ENCODE results near the gene SNX12.
"Not testable (repeated sequence)": the region's sequence is repeated elsewhere in the genome, so short reads cannot be mapped to it uniquely, and the experiment has no call there.

Gene SNX12

DNA sequence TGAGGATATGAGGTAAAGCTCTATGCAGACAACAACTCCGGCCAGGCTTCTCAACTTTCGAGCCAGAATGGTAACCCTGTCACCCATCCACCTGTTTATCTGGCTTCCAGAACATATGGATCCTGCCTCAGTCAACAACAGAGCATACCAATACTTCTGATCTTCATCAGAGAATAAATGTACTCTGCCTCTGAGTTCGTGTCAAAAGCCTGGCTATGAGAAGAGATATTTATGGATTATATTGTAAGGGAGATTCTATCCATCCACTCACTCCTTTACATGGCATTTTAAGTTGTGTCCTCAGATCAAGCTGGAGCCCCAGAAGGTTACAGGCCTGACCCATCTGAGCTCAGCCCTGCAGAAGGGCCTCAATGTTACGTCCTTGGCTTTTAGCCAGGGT lies 17.8 kb upstream of the SNX12 start:
- DNase-seq, result no peak

DNA sequence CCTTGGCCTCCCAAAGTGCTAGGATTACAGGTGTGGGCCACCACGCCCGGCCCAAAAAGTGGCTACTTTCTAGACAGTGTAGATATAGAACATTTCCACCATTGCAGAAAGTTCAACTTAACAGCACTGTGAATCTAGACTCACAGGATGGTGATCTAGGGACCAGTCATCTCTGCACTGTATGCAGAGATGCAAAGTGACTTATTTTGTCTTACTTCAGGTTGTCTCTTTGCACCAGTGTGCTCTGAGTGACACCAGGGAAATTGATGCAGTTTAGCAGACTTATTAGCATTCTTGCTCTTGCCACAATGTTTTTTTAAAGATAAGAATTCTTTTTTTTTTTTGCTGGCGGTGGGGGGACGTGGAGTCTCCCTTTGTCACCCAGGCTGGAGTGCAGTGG lies 14.7 kb upstream of the SNX12 start:
- DNase-seq, result no peak

DNA sequence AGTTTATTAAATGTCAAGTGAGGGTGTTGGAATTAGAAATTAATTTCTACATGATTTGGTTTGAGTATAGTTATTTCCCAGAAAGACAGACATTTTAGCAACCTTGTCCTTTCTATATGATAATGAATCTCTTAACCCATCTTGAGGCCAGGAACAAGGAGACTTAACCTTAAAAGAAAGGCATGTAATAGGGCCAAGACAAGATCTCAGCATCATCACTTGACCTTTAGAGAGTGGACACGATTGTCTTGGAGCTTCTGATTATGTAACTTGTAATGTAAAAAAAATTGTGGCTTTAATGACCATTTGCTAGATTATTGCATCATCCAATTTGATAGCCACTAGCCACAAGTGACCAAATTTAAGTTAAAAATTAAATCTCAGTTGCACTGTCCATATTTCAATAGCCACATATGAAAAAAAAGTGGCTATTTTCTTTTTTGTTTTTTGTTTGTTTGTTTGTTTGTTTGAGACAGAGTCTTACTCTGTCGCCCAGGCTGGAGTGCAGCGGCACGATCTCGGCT lies 14.1 kb upstream of the SNX12 start:
- no peak for DNase-seq

DNA sequence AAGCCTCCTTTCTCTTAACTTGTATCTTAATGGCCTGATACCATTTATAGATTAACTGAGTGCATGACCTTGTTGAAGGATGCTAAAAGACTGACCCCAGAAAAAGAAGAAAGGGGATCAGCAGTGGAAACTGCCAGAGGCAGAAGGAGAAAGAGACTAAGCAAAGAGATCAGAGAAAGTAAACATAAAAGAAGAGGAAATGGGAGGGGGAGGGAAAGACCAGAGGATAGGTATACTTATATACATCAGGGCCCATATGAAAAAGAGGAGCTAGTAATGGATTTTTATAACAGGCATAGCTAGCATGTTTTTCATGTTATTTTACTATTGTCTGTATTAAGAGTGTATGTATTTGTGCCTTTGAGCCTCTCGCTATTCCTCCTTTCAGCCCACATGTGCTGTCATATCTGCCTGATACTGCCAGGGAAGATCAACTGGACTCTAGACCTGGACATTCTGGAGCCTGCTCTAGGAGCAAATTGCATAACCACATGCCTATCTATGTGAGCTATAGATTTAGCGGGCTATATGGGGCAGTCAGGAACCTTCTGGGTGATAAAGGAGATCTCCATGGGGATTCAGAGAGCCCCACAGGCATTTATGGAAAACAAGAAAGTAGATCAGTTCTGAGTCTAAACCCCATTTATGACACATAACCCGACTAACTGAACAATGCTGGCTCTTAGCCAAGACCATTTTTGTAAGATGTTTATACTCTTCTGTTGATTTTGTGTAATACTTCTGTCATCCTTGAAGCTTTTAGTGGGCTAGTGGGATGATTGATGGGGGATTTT lies 13.4 kb upstream of the SNX12 start:
- no peak for DNase-seq

GRCh38 chrX:71070531-71070930 lies 2.4 kb upstream of the SNX12 start:
- DNase-seq, result no peak

- DNase-seq, result no peak
Measured at GRCh38 chrX:71067712-71068043, 456 bp downstream of the SNX12 start.

DNA sequence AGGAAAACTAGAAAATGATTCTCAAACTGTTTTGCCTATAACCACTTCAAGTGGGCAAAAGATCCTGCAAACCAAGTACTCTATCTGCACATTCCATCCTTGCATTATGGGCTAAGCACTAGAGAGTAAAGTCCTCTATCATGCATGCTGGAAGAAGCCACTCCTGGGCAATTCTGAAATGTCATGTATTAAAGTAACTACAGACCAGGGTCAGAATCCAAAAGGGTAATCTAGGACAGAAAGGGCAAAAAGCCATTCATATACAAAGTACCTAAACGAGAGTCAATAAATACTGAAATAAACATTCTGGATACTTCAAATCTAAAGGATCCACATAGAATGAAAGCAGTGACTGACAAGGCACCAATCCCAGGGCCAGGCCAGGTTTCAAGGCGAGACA lies 1.0 kb downstream of the SNX12 start:
- DNase-seq, result no peak

DNA sequence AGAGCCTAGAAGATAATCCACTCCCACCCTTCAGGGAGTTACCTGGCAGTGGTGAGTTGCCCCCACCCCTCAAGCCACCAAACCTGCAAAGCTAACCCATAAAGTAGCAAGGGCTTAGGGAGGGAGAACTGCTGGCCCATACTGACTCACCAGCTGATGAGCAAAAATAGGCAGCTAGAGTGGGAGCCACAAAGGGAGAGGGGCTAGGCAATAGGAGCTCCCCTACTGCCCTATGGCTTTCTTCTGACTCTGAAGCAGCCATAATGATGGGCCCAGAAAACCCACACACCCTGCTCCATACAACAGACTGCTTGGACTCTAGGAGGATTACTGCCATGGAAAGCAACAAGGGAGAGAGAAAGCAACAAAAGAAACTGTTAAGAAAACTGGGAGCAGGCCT lies 8.0 kb downstream of the SNX12 start:
- DNase-seq, result no peak

DNA sequence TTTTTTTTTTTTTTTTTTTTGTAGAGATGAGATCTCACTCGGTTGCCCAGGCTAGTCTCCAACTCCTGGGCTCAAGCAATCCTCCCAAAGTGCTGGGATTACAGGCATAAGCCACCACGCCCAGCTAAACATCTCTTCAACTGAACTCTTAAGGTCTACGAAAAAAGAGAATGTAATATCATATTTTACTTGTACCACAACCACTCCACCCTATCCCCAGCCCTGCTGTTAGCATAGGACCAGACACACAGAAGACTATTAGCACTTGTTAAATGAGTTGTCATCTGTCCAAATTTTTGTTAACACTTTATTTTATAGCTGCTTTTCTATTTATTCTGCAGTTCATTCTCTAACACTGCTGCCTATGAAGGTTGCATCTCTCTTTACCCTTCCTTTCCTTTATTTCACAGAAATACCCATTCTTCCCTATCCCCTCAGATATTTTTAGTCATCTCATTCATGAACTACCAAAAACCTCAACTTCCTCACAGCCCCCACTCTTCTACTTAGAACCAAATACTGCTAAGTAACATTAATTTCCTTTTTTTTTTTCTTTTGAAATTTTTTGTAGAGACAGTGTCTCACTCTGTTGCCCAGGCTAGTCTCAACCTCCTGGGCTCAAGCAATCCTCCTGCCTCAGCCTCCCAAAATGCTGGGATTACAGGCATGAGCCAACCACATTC lies 10.1 kb downstream of the SNX12 start:
- DNase-seq, result no peak

DNA sequence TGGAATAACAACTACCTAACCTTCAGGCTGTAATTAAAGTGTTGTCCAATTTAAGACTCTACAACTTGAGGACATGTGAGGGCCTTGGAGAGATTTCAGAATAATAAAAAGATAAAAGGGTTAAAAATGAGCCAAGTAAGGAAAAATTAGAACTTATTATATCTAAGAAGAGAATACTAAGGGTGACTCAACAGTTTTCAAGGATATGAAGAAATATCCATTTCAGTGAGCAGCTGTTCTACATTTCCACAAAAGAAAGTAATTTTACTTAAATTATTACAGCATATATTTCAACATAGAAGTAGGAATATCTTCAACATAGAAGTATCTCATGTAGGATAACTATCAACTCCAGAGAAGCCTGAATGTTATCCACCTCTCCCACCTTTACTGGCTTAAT lies 11.3 kb downstream of the SNX12 start:
- DNase-seq, result no peak

DNA sequence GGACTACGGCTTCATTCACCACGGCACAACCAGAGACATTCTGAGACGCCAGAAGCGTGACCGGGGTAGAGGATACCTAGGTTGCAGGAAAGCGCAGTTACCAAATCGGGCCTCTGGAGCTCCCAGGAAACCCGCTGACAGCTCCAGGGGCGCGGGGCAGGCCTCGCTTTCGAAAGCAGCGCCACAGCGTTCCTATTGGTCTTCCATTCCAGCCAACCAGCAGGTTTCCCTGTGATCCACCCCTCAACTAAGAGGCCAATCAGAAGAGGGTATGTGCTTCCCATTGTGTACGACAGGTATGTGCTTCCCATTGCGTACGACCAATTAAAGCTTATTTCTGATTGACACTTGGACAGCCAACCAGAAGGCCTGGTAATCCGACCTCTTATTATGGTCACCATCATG lies 14.9 kb downstream of the SNX12 start:
- peak; percentile 83 for DNase-seq

GRCh38 chrX:71052721-71053120 lies 15.4 kb downstream of the SNX12 start:
- no peak for DNase-seq

- DNase-seq, result not testable (repeated sequence)
Measured at GRCh38 chrX:71047891-71048290, 20.2 kb downstream of the SNX12 start.

DNA sequence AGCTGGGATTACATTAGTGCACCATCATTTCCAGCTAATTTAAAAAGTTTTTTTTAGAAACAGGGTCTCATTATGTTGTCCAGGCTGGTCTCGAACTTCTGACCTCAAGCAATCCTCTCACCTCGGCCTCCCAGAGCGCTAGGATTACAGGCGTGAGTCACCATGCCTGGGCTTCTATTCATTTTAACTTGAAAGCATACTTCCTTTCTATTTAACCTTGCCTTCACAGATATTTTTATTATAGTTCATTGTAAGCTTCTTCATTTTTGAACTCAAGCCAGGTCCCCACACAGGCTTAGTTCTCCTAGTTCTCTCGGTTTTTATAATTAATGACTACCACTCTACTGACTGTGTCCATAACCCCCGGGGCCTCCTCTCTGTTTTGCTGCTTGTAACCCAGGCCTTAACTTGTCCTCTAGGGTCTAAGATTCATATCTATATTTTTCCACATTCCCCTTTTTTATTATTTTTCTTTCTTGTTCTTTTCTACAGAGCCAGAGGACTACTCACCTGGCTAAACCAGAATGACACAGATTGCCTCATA lies 50.7 kb downstream of the SNX12 start:
- no peak for DNase-seq

Measured in islet precursor cell (in vitro differentiated cells).